ENCODE results near the gene DMBX1.
A peak's percentile ranks its signal among the peaks of the same experiment; 100 is the strongest.

The DMBX1 gene

GRCh38 chr1:46532498-46533178 lies 43.0 kb downstream of the DMBX1 start:
- no peak for DNase-seq (ENCODE audit: low read depth, low spot score)
- Histone ChIP-seq H3K9me3 (ENCODE audit: control insufficient read depth, insufficient read depth, low read length) (no peaks in the 10 kb centered on the region), H3K4me3 (ENCODE audit: low read length) (peak overlapping the region; percentile 29; the same call in 1 of the 2 replicates), H3K27me3 (ENCODE audit: control insufficient read depth, insufficient read depth, low read length) (peaks cover 32% of the 10 kb centered on the region), H3K27ac (ENCODE audit: low read length) (no peak overlapping the region), H3K36me3 (ENCODE audit: control insufficient read depth, insufficient read depth, low read length) (no peaks in the 10 kb centered on the region), H3K4me1 (ENCODE audit: control insufficient read depth, insufficient read depth, low read length) (peaks cover 2% of the 10 kb centered on the region)
- WGBS (ENCODE audit: insufficient coverage, insufficient read length): no CpG with 5 or more reads among the region's 31 CpGs

- no CpG with 5 or more reads among the region's 71 CpGs for WGBS (ENCODE audit: insufficient coverage, insufficient read length)
- H3K4me3 ChIP-seq (ENCODE audit: low read length): peak overlapping the region; percentile 29; the same call in 1 of the 2 replicates
- H3K36me3 ChIP-seq (ENCODE audit: control insufficient read depth, insufficient read depth, low read length): no peaks in the 10 kb centered on the region
- H3K27ac ChIP-seq (ENCODE audit: low read length): no peak overlapping the region
- DNase-seq (ENCODE audit: low read depth, low spot score): no peak
- H3K9me3 ChIP-seq (ENCODE audit: control insufficient read depth, insufficient read depth, low read length): no peaks in the 10 kb centered on the region
- peaks cover 2% of the 10 kb centered on the region for H3K4me1 ChIP-seq (ENCODE audit: control insufficient read depth, insufficient read depth, low read length)
- H3K27me3 ChIP-seq (ENCODE audit: control insufficient read depth, insufficient read depth, low read length): peaks cover 33% of the 10 kb centered on the region
Observed at GRCh38 chr1:46533179-46533864, 43.7 kb downstream of the DMBX1 start.

- WGBS (ENCODE audit: insufficient coverage, insufficient read length): no CpG with 5 or more reads among the region's 2 CpGs
- H3K9me3 ChIP-seq (ENCODE audit: control insufficient read depth, insufficient read depth, low read length): no peaks in the 10 kb centered on the region
- DNase-seq (ENCODE audit: low read depth, low spot score): no peak
- no peak overlapping the region for H3K27ac ChIP-seq (ENCODE audit: low read length)
- no peak overlapping the region for H3K4me3 ChIP-seq (ENCODE audit: low read length)
- H3K27me3 ChIP-seq (ENCODE audit: control insufficient read depth, insufficient read depth, low read length): peaks cover 32% of the 10 kb centered on the region
- no peaks in the 10 kb centered on the region for H3K36me3 ChIP-seq (ENCODE audit: control insufficient read depth, insufficient read depth, low read length)
- H3K4me1 ChIP-seq (ENCODE audit: control insufficient read depth, insufficient read depth, low read length): peaks cover 2% of the 10 kb centered on the region
Observed at GRCh38 chr1:46535063-46535462, 45.4 kb downstream of the DMBX1 start.

GRCh38 chr1:46536527-46536926 lies 46.9 kb downstream of the DMBX1 start:
- Histone ChIP-seq H3K4me3 (ENCODE audit: low read length) (no peak overlapping the region), H3K27me3 (ENCODE audit: control insufficient read depth, insufficient read depth, low read length) (peaks cover 29% of the 10 kb centered on the region), H3K27ac (ENCODE audit: low read length) (no peak overlapping the region), H3K36me3 (ENCODE audit: control insufficient read depth, insufficient read depth, low read length) (no peaks in the 10 kb centered on the region), H3K9me3 (ENCODE audit: control insufficient read depth, insufficient read depth, low read length) (no peaks in the 10 kb centered on the region), H3K4me1 (ENCODE audit: control insufficient read depth, insufficient read depth, low read length) (no peaks in the 10 kb centered on the region)
- no peak for DNase-seq (ENCODE audit: low read depth, low spot score)
- no CpG with 5 or more reads among the region's 1 CpG for WGBS (ENCODE audit: insufficient coverage, insufficient read length)

- no peak for DNase-seq (ENCODE audit: low read depth, low spot score)
- no peaks in the 10 kb centered on the region for H3K9me3 ChIP-seq (ENCODE audit: control insufficient read depth, insufficient read depth, low read length)
- no CpG with 5 or more reads among the region's 2 CpGs for WGBS (ENCODE audit: insufficient coverage, insufficient read length)
- peaks cover 28% of the 10 kb centered on the region for H3K27me3 ChIP-seq (ENCODE audit: control insufficient read depth, insufficient read depth, low read length)
- no peaks in the 10 kb centered on the region for H3K4me1 ChIP-seq (ENCODE audit: control insufficient read depth, insufficient read depth, low read length)
- no peak overlapping the region for H3K27ac ChIP-seq (ENCODE audit: low read length)
- H3K4me3 ChIP-seq (ENCODE audit: low read length): no peak overlapping the region
- H3K36me3 ChIP-seq (ENCODE audit: control insufficient read depth, insufficient read depth, low read length): no peaks in the 10 kb centered on the region
Observed at GRCh38 chr1:46537651-46538050, 48.0 kb downstream of the DMBX1 start.

- H3K9me3 ChIP-seq (ENCODE audit: control insufficient read depth, insufficient read depth, low read length): no peaks in the 10 kb centered on the region
- peaks cover 32% of the 10 kb centered on the region for H3K27me3 ChIP-seq (ENCODE audit: control insufficient read depth, insufficient read depth, low read length)
- no peaks in the 10 kb centered on the region for H3K36me3 ChIP-seq (ENCODE audit: control insufficient read depth, insufficient read depth, low read length)
- no peak overlapping the region for H3K4me3 ChIP-seq (ENCODE audit: low read length)
- no peak overlapping the region for H3K27ac ChIP-seq (ENCODE audit: low read length)
- WGBS (ENCODE audit: insufficient coverage, insufficient read length): no CpG with 5 or more reads among the region's 2 CpGs
- H3K4me1 ChIP-seq (ENCODE audit: control insufficient read depth, insufficient read depth, low read length): no peaks in the 10 kb centered on the region
- no peak for DNase-seq (ENCODE audit: low read depth, low spot score)
Observed at GRCh38 chr1:46538147-46538546, 48.5 kb downstream of the DMBX1 start.
